HCT116 (cell line): ENCODE results near the gene ADAMTS1. TPM values are rescaled to one million over a fixed set of nuclear protein-coding genes. Genes with fewer than 3 reads are reported as not detected.

Experiments used
- ATAC-seq: fragments of 200-7000 bp; cut with Tn5 transposase; 2 replicates; pipeline ENCODE4 v1.9.1; 2020; ENCODE audit warnings: mild to moderate bottlenecking, moderate library complexity
- BruUV-seq: library from RNA; stranded (reverse); fragments of 400-500 nt; replicated peaks from 2 replicates; lab custom pipeline; 2021; lab: Mats Ljungman, UMichigan
- CTCF ChIA-PET: fragments of 300-600 bp; sonication (Branson Sonifier 250); formaldehyde crosslinking; loops from one replicate; lab custom pipeline; 2021; ENCODE audit warnings: antibody characterized with exemption; lab: Charles Lee
- POLR2A ChIA-PET: fragments of 300-600, 350-600 bp; sonication (Branson Sonifier 250); formaldehyde crosslinking; loops from one replicate; lab custom pipeline; 2021; ENCODE audit warnings: antibody characterized with exemption; lab: Charles Lee
- RAD21 ChIA-PET, 2 experiments: fragments of 300-600 bp; sonication (Branson Sonifier 250); formaldehyde crosslinking; loops; one replicate each; lab custom pipeline; 2023; ENCODE audit warnings: low total read pairs in 2 of 2; ENCODE audit not compliant: uncharacterized antibody in 2 of 2, unreplicated experiment in 2 of 2, low non-redundant PET in 1 of 2; lab: Charles Lee
- DNase-seq: peaks from one replicate; pipeline ENCODE4 v3.0.0-alpha.2; 2010; ENCODE audit warnings: low read depth, low spot score
- H2AFZ ChIP-seq: fragments of 200-600 bp; shearing (Covaris generic), sonication (generic); 2 replicates; pipeline ENCODE4 v1.6.1; 2017; ENCODE audit warnings: low read depth, mixed run types, mixed read lengths, antibody characterized with exemption, low read length; ENCODE audit not compliant: poor library complexity, severe bottlenecking
- H3K27ac ChIP-seq: 2 replicates; pipeline ENCODE4 v1.5.1; 2012; ENCODE audit warnings: low read depth, low read length
- H3K27me3 ChIP-seq: fragments of 200-600 bp; sonication (generic); 2 replicates; pipeline ENCODE4 v1.6.1; 2016; ENCODE audit warnings: mixed run types, low read length, mixed read lengths; ENCODE audit not compliant: insufficient read depth
- H3K36me3 ChIP-seq, 2 experiments: fragments of 200-500 bp in 1 of 2; fragments of 200-600 bp in 1 of 2; sonication (Bioruptor generic) in 1 of 2; sonication (generic) in 1 of 2; 2 replicates each; pipeline versions ENCODE4 v1.5.1 to v1.6.1; 2014 to 2016; ENCODE audit warnings: low read length in 2 of 2, inconsistent platforms in 1 of 2, mixed read lengths in 1 of 2, mixed run types in 1 of 2; ENCODE audit not compliant: insufficient read depth in 2 of 2, control insufficient read depth in 1 of 2
- H3K4me1 ChIP-seq, 2 experiments: fragments of 200-600 bp in 1 of 2; sonication (generic) in 1 of 2; 2 replicates each; pipeline versions ENCODE4 v1.5.1 to v1.6.1; 2012 to 2017; ENCODE audit warnings: low read length in 2 of 2, inconsistent platforms in 1 of 2, mild to moderate bottlenecking in 1 of 2, mixed read lengths in 1 of 2, mixed run types in 1 of 2, moderate library complexity in 1 of 2; ENCODE audit not compliant: insufficient read depth in 2 of 2, control insufficient read depth in 1 of 2
- H3K4me2 ChIP-seq: fragments of 200-600 bp; sonication (generic); 2 replicates; pipeline ENCODE4 v1.6.1; 2017; ENCODE audit warnings: mixed run types, low read length, mixed read lengths
- H3K4me3 ChIP-seq, 2 experiments: fragments of 200-600 bp in 1 of 2; sonication (generic) in 1 of 2; replicated peaks in 1 of 2; 2 replicates each; pipeline ENCODE4 v1.5.1; 2011 to 2016; ENCODE audit warnings: low read length in 2 of 2, control low read depth in 1 of 2, low read depth in 1 of 2, mild to moderate bottlenecking in 1 of 2, mixed read lengths in 1 of 2, mixed run types in 1 of 2
- H3K79me2 ChIP-seq: fragments of 200-600 bp; sonication (generic); 2 replicates; pipeline ENCODE4 v1.6.1; 2017; ENCODE audit warnings: mild to moderate bottlenecking, mixed run types, low read length, moderate library complexity, mixed read lengths; ENCODE audit not compliant: insufficient read depth
- H3K9ac ChIP-seq: fragments of 200-600 bp; sonication (generic); 2 replicates; pipeline ENCODE4 v1.6.1; 2016; ENCODE audit warnings: low read length, mixed read lengths
- H3K9me2 ChIP-seq: fragments of 200-600 bp; sonication (generic), shearing (Covaris generic); 2 replicates; pipeline ENCODE4 v1.6.1; 2017; ENCODE audit warnings: mixed run types, mild to moderate bottlenecking, moderate library complexity; ENCODE audit not compliant: insufficient read depth
- H3K9me3 ChIP-seq, 2 experiments: fragments of 200-500 bp in 1 of 2; fragments of 200-600 bp in 1 of 2; sonication (Bioruptor generic) in 1 of 2; sonication (generic) in 1 of 2; 2 replicates each; pipeline ENCODE4 v1.6.1; 2014 to 2017; ENCODE audit warnings: low read length in 2 of 2, mixed read lengths in 2 of 2, inconsistent platforms in 1 of 2, low read depth in 1 of 2, mild to moderate bottlenecking in 1 of 2, mixed run types in 1 of 2, moderate library complexity in 1 of 2; ENCODE audit not compliant: control insufficient read depth in 1 of 2, insufficient read depth in 1 of 2
- H4K20me1 ChIP-seq: fragments of 200-600 bp; sonication (generic), shearing (Covaris generic); 2 replicates; pipeline ENCODE4 v1.6.1; 2017; ENCODE audit warnings: mixed run types, mild to moderate bottlenecking, moderate library complexity; ENCODE audit not compliant: insufficient read depth
- ATF3 ChIP-seq: IDR thresholded peaks from 2 replicates; pipeline ENCODE4 v1.6.1; 2012
- CBX3 ChIP-seq: IDR thresholded peaks from 2 replicates; pipeline ENCODE4 v1.6.1; 2012; ENCODE audit warnings: low read depth
- CEBPB ChIP-seq: IDR thresholded peaks from 2 replicates; pipeline ENCODE4 v1.6.1; 2012; ENCODE audit warnings: low read depth
- CTCF ChIP-seq, 3 experiments: fragments of 200-600 bp in 1 of 3; sonication (generic) in 1 of 3; IDR thresholded peaks in 2 of 3; conservative IDR thresholded peaks in 1 of 3; 2 replicates each; pipeline ENCODE4 v1.5.1; 2012 to 2017; ENCODE audit warnings: low read depth in 2 of 3, low read length in 2 of 3, antibody characterized with exemption in 1 of 3, borderline replicate concordance in 1 of 3, control low read depth in 1 of 3, mild to moderate bottlenecking in 1 of 3, mixed read lengths in 1 of 3, mixed run types in 1 of 3, moderate library complexity in 1 of 3; ENCODE audit not compliant: insufficient read depth in 1 of 3
- EGR1 ChIP-seq: IDR thresholded peaks from 2 replicates; pipeline ENCODE4 v1.6.1; 2012; ENCODE audit warnings: low read depth
- ELF1 ChIP-seq: IDR thresholded peaks from 2 replicates; pipeline ENCODE4 v1.6.1; 2012; ENCODE audit warnings: low read depth, borderline replicate concordance
- EZH2 ChIP-seq: fragments of 200-600 bp; sonication (generic); IDR thresholded peaks from 2 replicates; pipeline ENCODE4 v1.6.1; 2017; ENCODE audit warnings: antibody characterized with exemption, mixed run types
- EZH2phosphoT487 ChIP-seq: fragments of 200-600 bp; IDR thresholded peaks from 2 replicates; pipeline ENCODE4 v1.6.1; 2018; ENCODE audit warnings: antibody characterized with exemption, borderline replicate concordance
- FOSL1 ChIP-seq: IDR thresholded peaks from 2 replicates; pipeline ENCODE4 v1.6.1; 2012; ENCODE audit warnings: low read depth
- JUND ChIP-seq: IDR thresholded peaks from 2 replicates; pipeline ENCODE4 v1.6.1; 2012
- MAX ChIP-seq: IDR thresholded peaks from 2 replicates; pipeline ENCODE4 v1.6.1; 2012
- POLR2A ChIP-seq: IDR thresholded peaks from 2 replicates; pipeline ENCODE4 v1.7.0; 2011; ENCODE audit warnings: borderline replicate concordance; ENCODE audit not compliant: insufficient read depth, insufficient read length; ENCODE audit errors: extremely low read depth
- POLR2AphosphoS5 ChIP-seq: IDR thresholded peaks from 2 replicates; pipeline ENCODE4 v1.6.1; 2011; ENCODE audit warnings: mild to moderate bottlenecking, low read depth, low read length, moderate library complexity
- RAD21 ChIP-seq: IDR thresholded peaks from 2 replicates; pipeline ENCODE4 v1.6.1; 2012; ENCODE audit warnings: low read depth, mild to moderate bottlenecking
- SP1 ChIP-seq: IDR thresholded peaks from 2 replicates; pipeline ENCODE4 v1.6.1; 2012; ENCODE audit warnings: low read depth
- SRF ChIP-seq: IDR thresholded peaks from 2 replicates; pipeline ENCODE4 v1.6.1; 2012; ENCODE audit warnings: low read depth
- TCF7L2 ChIP-seq: IDR thresholded peaks from 2 replicates; pipeline ENCODE4 v1.7.0; 2011; ENCODE audit warnings: borderline replicate concordance, inconsistent platforms; ENCODE audit not compliant: insufficient read depth, insufficient read length; ENCODE audit errors: extremely low read depth
- ZNF274 ChIP-seq: fragments of 200-500 bp; sonication (Bioruptor generic); IDR thresholded peaks from 2 replicates; pipeline ENCODE4 v1.6.1; 2014; ENCODE audit warnings: mild to moderate bottlenecking, low read depth, low read length, inconsistent platforms
- intact Hi-C: fragments of 100-400 bp; cut with micrococcal nuclease; formaldehyde crosslinking; loops from 2 replicates; pipeline ENCODE4 v1.10.0; 2022
- total RNA-seq: library from RNA; stranded (reverse); gene quantifications from one replicate; pipeline ENCODE4 v1.2.1, GENCODE V29; 2021; ENCODE audit not compliant: unreplicated experiment

The ADAMTS1 gene
- total RNA-seq, 1 experiment from 2014 or later: 0.98 TPM

- Histone ChIP-seq H3K9me2 (no peaks in the 10 kb centered on the region), H3K36me3 (no peaks in the 10 kb centered on the region), H3K79me2 (no peaks in the 10 kb centered on the region), H4K20me1 (no peaks in the 10 kb centered on the region), H3K4me1 (no peaks in the 10 kb centered on the region), H3K27me3 (no peaks in the 10 kb centered on the region), H3K4me2 (no peak overlapping the region), H3K27ac (no peak overlapping the region), H2AFZ (no peak overlapping the region), H3K9ac (no peak overlapping the region), H3K9me3 (peaks cover 8 to 21% of the 10 kb centered on the region in 2 experiments; a peak in 2 of 4 replicates), H3K4me3 (no peak overlapping the region)
- no peak for ATAC-seq
- RAD21 ChIA-PET: no interaction called here
- TF ChIP-seq SRF (no peak), POLR2AphosphoS5 (no peak), POLR2A (no peak), ATF3 (no peak), CEBPB (no peak), CTCF (IDR thresholded peaks at IDR 0.05 in 2 of 3, conservative IDR thresholded peaks at IDR 0.05 in 1 of 3; ENCODE audit: borderline replicate concordance in 1 of 3, insufficient read depth in 1 of 3, low read depth in 2 of 3, low read length in 2 of 3) (no peak), EGR1 (no peak), ZNF274 (no peak), TCF7L2 (no peak), SP1 (no peak), EZH2phosphoT487 (no peak), RAD21 (no peak), FOSL1 (no peak), ELF1 (no peak), CBX3 (no peak), MAX (no peak), JUND (no peak), EZH2 (no peak)
- no peak for DNase-seq
- POLR2A ChIA-PET: no interaction called here
- CTCF ChIA-PET: no interaction called here
- no TSS peak for BruUV-seq
- intact Hi-C loops: no loop called here
Observed at GRCh38 chr21:26801498-26801897, 43.7 kb downstream of the ADAMTS1 start.
